Liver (tissue), 3 donors: ENCODE results near the gene CCDC179.

Experiments
- EGR1 ChIP-seq, 2 donors: IDR thresholded peaks; 2 replicates each; pipeline ENCODE4 v1.6.1; 2016 to 2018; ENCODE audit warnings: antibody characterized with exemption in 2 of 2, low read depth in 2 of 2
- JUND ChIP-seq, 2 donors: IDR thresholded peaks; 2 replicates each; pipeline ENCODE4 v1.6.1; 2016; ENCODE audit warnings: antibody characterized with exemption in 2 of 2
- RXRA ChIP-seq, 2 donors: IDR thresholded peaks; 2 replicates each; pipeline ENCODE4 v1.6.1; 2017 to 2018; ENCODE audit warnings: antibody characterized with exemption in 2 of 2, mild to moderate bottlenecking in 1 of 2
- TAF1 ChIP-seq: conservative IDR thresholded peaks from 2 replicates; pipeline ENCODE4 v1.6.1; 2016; ENCODE audit warnings: antibody characterized with exemption, mild to moderate bottlenecking
- YY1 ChIP-seq: IDR thresholded peaks from 2 replicates; pipeline ENCODE4 v1.6.1; 2016; ENCODE audit warnings: antibody characterized with exemption, mild to moderate bottlenecking
- TF ChIP-seq, protein P1 (sequence below): fragments of 150-350 bp; IDR thresholded peaks from 2 replicates; pipeline ENCODE4 v1.5.1; 2017; ENCODE audit warnings: improper control_type of control experiment, low read depth, low read length; ENCODE audit not compliant: missing input control
- TF ChIP-seq, protein P2 (sequence below): IDR thresholded peaks from 2 replicates; pipeline ENCODE4 v1.6.1; 2016; ENCODE audit warnings: antibody characterized with exemption
- TF ChIP-seq, protein P3 (sequence below): IDR thresholded peaks from 2 replicates; pipeline ENCODE4 v1.6.1; 2016; ENCODE audit warnings: antibody characterized with exemption, mild to moderate bottlenecking
- donor health status: healthy.
- donor health status: healthy.

DNA sequence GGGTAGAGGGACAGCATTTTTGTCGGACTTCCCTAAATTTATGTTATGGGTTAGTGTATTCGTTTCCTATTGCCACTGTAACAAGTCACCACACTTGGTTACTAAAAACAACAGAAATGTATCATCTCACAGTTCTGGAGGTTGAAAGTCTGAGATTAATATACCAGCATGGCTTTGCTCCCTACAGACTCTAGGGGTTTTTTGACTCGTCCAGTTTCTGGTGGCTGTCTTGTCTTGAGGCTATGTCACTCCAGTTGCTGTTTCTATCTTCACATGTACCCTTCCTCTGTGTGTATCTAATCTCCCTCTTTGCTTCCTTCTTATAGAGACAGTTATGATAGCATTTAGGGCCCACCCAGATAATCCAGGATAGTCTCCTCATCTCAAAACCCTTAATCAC is 9.1 kb upstream of the CCDC179 start:
- TF ChIP-seq, protein P1, sequence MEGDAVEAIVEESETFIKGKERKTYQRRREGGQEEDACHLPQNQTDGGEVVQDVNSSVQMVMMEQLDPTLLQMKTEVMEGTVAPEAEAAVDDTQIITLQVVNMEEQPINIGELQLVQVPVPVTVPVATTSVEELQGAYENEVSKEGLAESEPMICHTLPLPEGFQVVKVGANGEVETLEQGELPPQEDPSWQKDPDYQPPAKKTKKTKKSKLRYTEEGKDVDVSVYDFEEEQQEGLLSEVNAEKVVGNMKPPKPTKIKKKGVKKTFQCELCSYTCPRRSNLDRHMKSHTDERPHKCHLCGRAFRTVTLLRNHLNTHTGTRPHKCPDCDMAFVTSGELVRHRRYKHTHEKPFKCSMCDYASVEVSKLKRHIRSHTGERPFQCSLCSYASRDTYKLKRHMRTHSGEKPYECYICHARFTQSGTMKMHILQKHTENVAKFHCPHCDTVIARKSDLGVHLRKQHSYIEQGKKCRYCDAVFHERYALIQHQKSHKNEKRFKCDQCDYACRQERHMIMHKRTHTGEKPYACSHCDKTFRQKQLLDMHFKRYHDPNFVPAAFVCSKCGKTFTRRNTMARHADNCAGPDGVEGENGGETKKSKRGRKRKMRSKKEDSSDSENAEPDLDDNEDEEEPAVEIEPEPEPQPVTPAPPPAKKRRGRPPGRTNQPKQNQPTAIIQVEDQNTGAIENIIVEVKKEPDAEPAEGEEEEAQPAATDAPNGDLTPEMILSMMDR = no peak
- no peak for TF ChIP-seq RXRA (IDR thresholded peaks at IDR 0.05)
- TF ChIP-seq EGR1 (IDR thresholded peaks at IDR 0.05; ENCODE audit: low read depth in 2 of 2) = no peak
- no peak for TF ChIP-seq JUND (IDR thresholded peaks at IDR 0.05)
- TF ChIP-seq, protein P2, sequence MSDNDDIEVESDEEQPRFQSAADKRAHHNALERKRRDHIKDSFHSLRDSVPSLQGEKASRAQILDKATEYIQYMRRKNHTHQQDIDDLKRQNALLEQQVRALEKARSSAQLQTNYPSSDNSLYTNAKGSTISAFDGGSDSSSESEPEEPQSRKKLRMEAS = no peak
- no peak for TF ChIP-seq YY1
- TF ChIP-seq, protein P3, sequence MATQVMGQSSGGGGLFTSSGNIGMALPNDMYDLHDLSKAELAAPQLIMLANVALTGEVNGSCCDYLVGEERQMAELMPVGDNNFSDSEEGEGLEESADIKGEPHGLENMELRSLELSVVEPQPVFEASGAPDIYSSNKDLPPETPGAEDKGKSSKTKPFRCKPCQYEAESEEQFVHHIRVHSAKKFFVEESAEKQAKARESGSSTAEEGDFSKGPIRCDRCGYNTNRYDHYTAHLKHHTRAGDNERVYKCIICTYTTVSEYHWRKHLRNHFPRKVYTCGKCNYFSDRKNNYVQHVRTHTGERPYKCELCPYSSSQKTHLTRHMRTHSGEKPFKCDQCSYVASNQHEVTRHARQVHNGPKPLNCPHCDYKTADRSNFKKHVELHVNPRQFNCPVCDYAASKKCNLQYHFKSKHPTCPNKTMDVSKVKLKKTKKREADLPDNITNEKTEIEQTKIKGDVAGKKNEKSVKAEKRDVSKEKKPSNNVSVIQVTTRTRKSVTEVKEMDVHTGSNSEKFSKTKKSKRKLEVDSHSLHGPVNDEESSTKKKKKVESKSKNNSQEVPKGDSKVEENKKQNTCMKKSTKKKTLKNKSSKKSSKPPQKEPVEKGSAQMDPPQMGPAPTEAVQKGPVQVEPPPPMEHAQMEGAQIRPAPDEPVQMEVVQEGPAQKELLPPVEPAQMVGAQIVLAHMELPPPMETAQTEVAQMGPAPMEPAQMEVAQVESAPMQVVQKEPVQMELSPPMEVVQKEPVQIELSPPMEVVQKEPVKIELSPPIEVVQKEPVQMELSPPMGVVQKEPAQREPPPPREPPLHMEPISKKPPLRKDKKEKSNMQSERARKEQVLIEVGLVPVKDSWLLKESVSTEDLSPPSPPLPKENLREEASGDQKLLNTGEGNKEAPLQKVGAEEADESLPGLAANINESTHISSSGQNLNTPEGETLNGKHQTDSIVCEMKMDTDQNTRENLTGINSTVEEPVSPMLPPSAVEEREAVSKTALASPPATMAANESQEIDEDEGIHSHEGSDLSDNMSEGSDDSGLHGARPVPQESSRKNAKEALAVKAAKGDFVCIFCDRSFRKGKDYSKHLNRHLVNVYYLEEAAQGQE = no peak
- TF ChIP-seq TAF1 = no peak
